NCI-H345 treated with DMSO at 0.1 percent for 48 hours (cell line): ENCODE data around the gene PRKCH.

Experiments
- DNase-seq: peaks from one replicate; lab custom pipeline; 2025; ENCODE audit not compliant: unreplicated experiment; lab: John Stamatoyannopoulos, UW

PRKCH gene

GRCh38 chr14:61486930-61487495, 165.6 kb downstream of the PRKCH start:
- DNase-seq = no peak

DNA sequence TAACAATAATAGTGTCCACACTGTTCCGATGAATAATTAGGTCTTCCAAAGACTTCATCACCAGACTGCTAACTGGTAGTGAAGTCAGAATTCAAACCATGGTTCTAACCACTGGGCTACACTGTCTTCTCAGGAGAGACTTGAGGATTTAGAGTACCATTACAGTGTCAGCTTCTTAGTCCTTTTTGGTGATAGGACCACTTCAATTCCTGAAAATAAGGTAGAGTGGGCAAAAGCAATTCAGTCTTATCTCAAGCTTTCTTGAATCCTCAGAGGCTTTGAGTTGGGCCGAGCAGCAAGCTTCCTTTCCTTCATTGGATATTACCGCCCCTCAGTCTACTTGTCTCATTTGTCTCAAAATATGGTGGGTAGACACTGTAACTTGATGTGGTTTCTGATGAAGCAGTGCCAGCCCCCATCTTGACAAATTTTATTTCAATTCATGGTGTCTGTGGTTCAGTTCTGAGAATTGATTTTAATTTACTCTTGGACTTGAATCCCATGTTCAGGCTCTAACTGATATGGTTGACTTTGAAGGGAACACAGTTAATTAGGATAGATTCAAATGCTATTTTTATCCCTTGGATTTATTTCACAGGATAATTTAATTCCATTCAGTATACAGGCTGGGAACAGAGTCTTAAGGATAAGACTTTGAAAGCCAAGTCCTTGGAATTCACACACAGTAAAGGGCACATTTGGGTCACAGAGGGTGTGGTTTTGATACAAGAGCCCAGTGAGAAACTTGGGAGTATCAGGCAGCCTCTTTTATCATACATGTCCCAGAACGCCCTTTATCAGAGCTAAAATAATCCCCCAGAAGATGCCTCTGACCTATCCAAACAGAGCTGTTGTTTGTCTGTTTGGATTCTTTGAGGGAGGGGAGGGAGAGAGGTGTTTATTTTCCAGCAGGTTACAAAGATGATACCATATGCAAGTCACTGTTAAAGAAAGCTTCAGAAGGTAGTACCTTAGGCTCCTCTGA, 167.3 kb downstream of the PRKCH start:
- DNase-seq = no peak

GRCh38 chr14:61489512-61489911, 168.1 kb downstream of the PRKCH start:
- DNase-seq = no peak

- no peak for DNase-seq
These were observed 168.6 kb downstream of the PRKCH start for GRCh38 chr14:61489932-61490331.

DNA sequence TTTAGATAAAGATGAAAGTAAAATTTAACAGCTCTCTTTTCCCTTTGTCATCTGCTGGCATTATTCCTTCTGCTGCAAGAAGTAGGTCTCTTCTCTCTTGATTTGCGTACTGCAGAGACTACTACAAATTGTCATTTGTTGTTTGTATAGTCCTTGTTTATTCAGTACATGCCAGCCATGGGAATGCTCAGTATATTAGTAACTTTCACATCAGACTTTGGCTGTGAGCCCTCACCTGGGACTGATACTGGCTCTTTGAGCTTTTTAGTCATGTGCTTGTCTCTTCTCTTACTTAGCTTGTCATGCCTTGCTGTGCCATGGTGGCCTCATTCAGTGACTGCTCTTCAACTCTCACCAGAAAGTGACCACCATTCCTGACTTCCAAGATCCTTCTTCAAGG, 169.8 kb downstream of the PRKCH start:
- no peak for DNase-seq

DNA sequence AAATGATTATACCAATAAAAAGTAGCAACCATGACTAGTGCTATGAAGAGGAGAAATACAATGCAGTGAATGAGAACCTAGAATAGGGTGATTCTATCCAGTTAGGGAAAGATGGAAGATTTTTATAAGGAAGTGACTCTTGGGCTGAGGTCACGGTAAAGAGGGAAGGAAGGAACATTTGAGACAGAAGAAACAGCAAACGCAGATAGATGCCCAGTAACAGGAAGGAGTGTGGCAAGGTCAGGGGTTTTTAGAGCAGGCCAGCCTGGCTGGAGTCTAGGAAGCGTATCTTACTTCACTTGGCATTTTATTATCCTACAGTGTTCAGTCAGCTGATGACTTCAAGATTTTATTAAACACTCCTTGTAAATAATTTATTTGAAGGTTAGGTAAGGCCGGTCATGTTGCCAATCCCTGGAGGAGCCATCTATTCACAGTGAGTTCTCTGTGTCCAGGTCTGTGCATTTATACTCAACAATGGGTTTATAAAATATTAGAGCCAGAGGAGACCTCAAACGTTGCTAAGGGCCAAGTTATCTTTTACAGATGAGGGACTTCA, 170.6 kb downstream of the PRKCH start:
- no peak for DNase-seq

DNA sequence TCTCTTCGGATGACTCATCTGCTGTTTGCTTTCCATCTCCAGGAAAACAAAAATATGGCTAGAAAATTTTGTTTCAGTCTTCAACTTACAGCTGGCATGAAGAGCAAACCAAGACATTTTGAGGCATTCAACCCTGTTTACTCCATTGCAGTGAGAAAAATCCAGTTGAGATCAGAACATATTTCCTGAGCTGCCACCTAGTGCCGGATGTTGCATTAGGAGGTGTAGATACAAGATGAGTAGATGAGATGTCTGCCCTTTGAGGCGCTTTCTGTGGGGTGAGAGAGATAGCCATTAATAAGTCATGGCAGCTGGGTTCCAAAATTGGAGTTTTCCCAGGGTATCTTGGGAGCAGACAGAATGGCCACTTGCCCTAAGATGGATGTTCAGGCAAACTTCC, 171.1 kb downstream of the PRKCH start:
- no peak for DNase-seq

DNA sequence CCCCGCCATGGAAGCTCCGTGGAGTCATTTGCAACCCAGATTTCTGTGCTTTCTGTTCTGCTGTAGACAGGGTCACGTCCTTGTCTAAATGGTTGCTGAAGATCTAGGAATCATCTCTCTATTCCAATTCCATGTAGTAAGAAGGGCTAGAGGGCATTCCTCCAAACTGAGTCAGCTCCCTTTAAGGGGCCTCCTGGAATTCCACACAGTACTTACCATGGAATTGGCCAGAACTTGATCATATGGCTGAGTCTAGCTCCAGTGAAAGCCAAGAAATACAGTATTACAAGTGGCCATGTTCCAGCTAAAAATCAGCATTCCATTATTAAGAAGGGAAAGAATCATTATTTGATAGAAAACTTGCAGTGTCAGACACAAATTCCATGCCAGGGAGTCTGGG, 171.9 kb downstream of the PRKCH start:
- no peak for DNase-seq

DNA sequence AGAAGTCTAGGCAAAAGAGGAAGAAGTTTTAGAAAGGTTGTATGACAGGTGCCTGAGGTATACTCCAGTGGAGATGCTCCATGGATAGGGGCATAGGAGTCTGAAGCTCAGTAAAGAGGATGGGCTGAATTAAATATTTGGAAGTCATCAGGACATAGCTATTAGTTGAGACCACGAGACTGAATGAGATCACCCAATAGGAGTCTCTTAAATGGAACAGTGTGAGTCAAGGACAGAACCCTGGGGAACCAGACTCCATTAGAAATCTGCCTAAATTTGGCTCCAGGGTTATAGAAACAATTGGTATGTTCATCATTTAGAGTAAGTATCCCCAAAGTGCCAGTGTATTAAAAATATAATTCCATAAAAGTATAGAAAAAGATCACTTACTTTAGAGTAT, 172.6 kb downstream of the PRKCH start:
- no peak for DNase-seq

GRCh38 chr14:61495809-61496208, 174.4 kb downstream of the PRKCH start:
- no peak for DNase-seq

- no peak for DNase-seq
These were observed 176.9 kb downstream of the PRKCH start for GRCh38 chr14:61498303-61498702.

DNA sequence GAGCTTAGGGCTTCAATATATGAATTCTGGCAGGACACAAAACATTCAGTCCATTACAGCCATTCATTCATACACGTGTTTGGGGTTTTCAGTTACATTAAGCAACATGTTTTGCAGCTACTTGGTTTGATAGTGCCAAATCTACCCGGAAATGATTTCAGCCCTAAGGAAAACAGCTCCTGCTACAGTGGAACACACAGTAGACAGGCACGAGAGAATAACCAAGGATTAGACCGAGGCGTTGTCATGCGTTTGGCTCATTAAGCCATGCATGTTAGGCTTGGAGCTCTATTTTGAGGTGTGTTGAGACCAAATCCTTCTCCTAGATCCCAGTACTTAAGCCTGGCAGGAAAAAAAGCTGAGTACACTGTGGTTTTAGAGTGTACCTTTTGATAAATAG, 177.4 kb downstream of the PRKCH start:
- DNase-seq = no peak

DNA sequence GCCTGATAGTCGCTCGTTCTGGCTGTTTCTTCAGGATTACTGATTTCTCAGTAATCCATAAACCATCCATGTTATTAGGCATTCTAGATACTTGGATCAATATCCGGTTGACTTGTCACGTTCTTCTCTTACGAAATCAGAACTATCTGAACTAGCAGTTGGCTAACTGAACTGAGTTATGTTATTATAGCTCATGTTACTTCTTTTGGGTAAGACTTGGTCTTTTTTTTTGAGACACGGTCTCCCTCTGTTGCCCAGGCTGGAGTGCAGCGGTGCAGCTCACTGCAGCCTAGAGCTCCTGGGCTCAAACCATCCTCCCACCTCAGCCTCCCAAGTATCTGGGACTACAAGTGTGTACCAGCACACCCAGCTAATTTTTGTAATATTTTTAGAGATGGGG, 178.6 kb downstream of the PRKCH start:
- no peak for DNase-seq

- no peak for DNase-seq
These were observed 180.5 kb downstream of the PRKCH start for GRCh38 chr14:61501714-61502458.

DNA sequence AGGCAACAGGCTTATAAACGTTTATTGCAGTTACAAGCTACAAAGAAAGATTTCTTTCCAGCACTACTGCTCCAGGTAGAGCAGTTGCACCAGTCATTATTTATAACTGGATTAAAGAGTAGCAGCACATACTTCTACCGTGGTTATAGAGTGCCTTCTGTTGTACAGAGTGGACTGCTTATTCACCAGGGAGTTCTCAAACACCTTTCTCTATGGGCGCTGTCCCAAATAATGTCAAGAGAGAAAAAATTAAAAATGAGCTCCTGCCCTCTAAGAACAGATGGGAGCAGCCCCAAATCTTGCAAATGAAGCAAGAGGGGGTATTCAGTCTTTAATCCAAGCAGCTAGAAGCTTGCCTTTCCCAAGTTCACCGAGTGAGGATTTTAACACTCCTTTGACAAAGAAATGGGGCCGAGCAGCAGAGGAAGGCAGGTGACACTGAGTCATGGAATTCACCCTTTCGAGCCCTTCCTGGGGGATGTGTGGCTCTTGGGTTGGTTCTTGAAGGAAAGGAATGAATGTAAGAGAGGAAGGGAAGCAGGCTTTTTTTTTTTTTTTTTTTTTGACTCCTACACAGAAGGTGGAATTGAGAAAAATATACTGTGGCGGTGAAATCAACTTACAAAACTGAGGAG, 181.2 kb downstream of the PRKCH start:
- DNase-seq = no peak

- DNase-seq = no peak
These were observed 181.9 kb downstream of the PRKCH start for GRCh38 chr14:61503167-61503801.

DNA sequence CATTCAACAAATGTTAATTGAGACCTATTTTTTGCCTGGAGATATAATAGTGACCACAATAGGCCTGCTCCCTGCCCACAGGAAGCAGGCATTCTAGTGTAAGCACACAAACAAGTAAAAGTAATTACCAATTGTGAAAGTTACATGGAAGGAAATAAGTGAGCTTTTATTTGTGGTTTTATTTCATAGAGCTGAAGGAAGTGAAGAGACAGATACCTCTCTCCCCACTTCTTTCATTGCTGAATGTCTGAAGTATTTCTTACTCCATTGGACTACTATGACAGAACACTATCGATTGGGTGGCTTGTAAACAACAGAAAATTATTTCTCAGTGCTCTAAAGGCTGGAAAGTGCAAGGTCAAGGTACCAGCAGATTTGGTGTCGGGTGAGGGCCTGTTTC, 183.5 kb downstream of the PRKCH start:
- no peak for DNase-seq

GRCh38 chr14:61505815-61506809, 184.7 kb downstream of the PRKCH start:
- DNase-seq = no peak

DNA sequence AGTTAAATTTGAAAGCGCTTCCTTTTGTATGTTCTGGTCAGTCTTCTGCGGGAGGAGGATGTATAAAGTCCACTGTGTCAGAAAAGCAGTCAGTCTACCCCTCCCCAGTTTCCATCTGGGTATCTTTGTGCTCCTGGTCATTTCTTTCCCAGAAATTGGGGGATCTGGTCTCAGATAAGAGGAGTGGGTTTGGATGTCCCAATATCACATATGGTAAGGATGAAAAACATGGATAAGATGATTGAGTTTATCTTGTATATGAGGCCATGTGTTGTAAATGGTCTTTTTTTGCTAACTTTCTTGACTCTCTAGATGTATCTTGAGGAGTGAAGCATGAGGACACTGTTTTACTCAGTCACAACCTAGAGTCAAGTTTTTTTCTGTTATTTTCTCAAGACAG, 187.1 kb downstream of the PRKCH start:
- no peak for DNase-seq
